ENCODE data around the gene FAM174B.

Gene FAM174B

GRCh38 chr15:92655178-92655995 lies at the start of gene FAM174B:
TSS of gene FAM174B (minus strand) at chr15:92655775.
- Histone ChIP-seq H3K9me3 (ENCODE audit: insufficient read depth, low read length, severe bottlenecking) (no peaks in the 10 kb centered on the region), H3K4me3 (ENCODE audit: low read depth in 1 of 2, low read length in 2 of 2) (no peak within 1 kb of the TSS), H3K79me2 (ENCODE audit: insufficient read depth, low read length) (no peaks in the 10 kb centered on the region), H3K27me3 (ENCODE audit: insufficient read depth, low read length, poor library complexity) (no peaks in the 10 kb centered on the region), H4K20me1 (ENCODE audit: insufficient read depth, low read length) (no peaks in the 10 kb centered on the region), H3K36me3 (ENCODE audit: insufficient read depth, low read length) (no peaks in the 10 kb centered on the region), H3K4me2 (ENCODE audit: insufficient read depth, low read length) (no peak within 1 kb of the TSS), H3K4me1 (ENCODE audit: insufficient read depth, low read length) (no peaks in the 10 kb centered on the region), H3K9ac (ENCODE audit: low read depth, low read length) (no peak within 1 kb of the TSS), H2AFZ (ENCODE audit: low read depth, low read length) (no peak within 1 kb of the TSS), H3K27ac (ENCODE audit: low read length) (no peak within 1 kb of the TSS)
- DNase-seq = no peak
- TF ChIP-seq, protein P1, sequence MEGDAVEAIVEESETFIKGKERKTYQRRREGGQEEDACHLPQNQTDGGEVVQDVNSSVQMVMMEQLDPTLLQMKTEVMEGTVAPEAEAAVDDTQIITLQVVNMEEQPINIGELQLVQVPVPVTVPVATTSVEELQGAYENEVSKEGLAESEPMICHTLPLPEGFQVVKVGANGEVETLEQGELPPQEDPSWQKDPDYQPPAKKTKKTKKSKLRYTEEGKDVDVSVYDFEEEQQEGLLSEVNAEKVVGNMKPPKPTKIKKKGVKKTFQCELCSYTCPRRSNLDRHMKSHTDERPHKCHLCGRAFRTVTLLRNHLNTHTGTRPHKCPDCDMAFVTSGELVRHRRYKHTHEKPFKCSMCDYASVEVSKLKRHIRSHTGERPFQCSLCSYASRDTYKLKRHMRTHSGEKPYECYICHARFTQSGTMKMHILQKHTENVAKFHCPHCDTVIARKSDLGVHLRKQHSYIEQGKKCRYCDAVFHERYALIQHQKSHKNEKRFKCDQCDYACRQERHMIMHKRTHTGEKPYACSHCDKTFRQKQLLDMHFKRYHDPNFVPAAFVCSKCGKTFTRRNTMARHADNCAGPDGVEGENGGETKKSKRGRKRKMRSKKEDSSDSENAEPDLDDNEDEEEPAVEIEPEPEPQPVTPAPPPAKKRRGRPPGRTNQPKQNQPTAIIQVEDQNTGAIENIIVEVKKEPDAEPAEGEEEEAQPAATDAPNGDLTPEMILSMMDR (IDR thresholded peaks at IDR 0.05; ENCODE audit: borderline replicate concordance, extremely low read depth, low read length, poor library complexity, severe bottlenecking) = no peak
- no peak for TF ChIP-seq EZH2 (IDR thresholded peaks at IDR 0.05; ENCODE audit: borderline replicate concordance, low read depth, low read length, severe bottlenecking)
- no peak for ATAC-seq (ENCODE audit: insufficient read depth, low read depth)

GRCh38 chr15:92696096-92696495 lies 40.5 kb upstream of the FAM174B start:
- no peak overlapping the region for H3K27ac ChIP-seq (ENCODE audit: low read length)
- TF ChIP-seq EZH2 (IDR thresholded peaks at IDR 0.05; ENCODE audit: borderline replicate concordance, low read depth, low read length, severe bottlenecking) = no peak
- ATAC-seq (ENCODE audit: insufficient read depth, low read depth) (no peak), DNase-seq (no peak)
- no peaks in the 10 kb centered on the region for H4K20me1 ChIP-seq (ENCODE audit: insufficient read depth, low read length)
- peaks cover 4% of the 10 kb centered on the region for H3K9me3 ChIP-seq (ENCODE audit: insufficient read depth, low read length, severe bottlenecking)
- H3K9ac ChIP-seq (ENCODE audit: low read depth, low read length) = no peak overlapping the region
- peaks cover 2% of the 10 kb centered on the region for H3K27me3 ChIP-seq (ENCODE audit: insufficient read depth, low read length, poor library complexity)
- H3K4me1 ChIP-seq (ENCODE audit: insufficient read depth, low read length) = no peaks in the 10 kb centered on the region
- H3K4me2 ChIP-seq (ENCODE audit: insufficient read depth, low read length) = no peak overlapping the region
- no peaks in the 10 kb centered on the region for H3K79me2 ChIP-seq (ENCODE audit: insufficient read depth, low read length)
- no peak overlapping the region for H2AFZ ChIP-seq (ENCODE audit: low read depth, low read length)
- no peak overlapping the region for H3K4me3 ChIP-seq (ENCODE audit: low read depth in 1 of 2, low read length in 2 of 2)
- no peaks in the 10 kb centered on the region for H3K36me3 ChIP-seq (ENCODE audit: insufficient read depth, low read length)

DNA sequence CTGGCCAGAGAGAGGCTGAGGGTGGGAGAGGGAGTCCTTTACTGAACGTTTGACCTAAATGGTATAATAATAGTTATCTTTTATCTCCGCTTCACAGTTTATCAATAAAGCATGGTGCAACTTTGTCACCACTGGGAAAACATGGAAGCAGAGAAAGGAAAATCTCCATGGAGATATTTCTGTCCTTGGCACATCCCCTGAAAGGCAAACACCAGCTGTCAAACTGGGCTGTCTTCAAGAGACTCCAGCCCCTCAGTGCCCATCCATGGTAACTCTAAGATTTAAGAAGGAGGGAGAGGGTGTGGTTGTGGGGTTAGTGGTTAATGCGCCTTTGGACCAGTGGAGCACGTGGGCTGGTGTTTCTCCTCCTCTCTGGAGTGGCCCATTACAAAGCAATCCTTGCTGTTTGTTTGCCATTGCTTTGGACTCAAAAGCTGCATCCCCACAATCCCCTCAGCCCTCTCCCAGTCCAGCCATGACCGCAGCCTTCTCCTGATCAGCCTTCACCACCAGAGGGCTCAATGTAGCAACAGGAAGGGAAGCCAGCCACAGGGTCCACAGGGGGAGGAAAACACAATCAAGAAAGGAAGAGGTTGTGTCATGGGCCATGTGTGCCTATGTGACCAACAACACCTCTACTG lies 38.2 kb upstream of the FAM174B start:
- H3K4me1 ChIP-seq (ENCODE audit: insufficient read depth, low read length) = no peaks in the 10 kb centered on the region
- H3K36me3 ChIP-seq (ENCODE audit: insufficient read depth, low read length) = no peaks in the 10 kb centered on the region
- no peak for DNase-seq
- H4K20me1 ChIP-seq (ENCODE audit: insufficient read depth, low read length) = no peaks in the 10 kb centered on the region
- ATAC-seq (ENCODE audit: insufficient read depth, low read depth) = no peak
- H3K4me3 ChIP-seq (ENCODE audit: low read depth in 1 of 2, low read length in 2 of 2) = no peak overlapping the region
- H2AFZ ChIP-seq (ENCODE audit: low read depth, low read length) = no peak overlapping the region
- no peak for TF ChIP-seq EZH2 (IDR thresholded peaks at IDR 0.05; ENCODE audit: borderline replicate concordance, low read depth, low read length, severe bottlenecking)
- TF ChIP-seq, protein P1 (IDR thresholded peaks at IDR 0.05; ENCODE audit: borderline replicate concordance, extremely low read depth, low read length, poor library complexity, severe bottlenecking) = peak; percentile 33
- H3K4me2 ChIP-seq (ENCODE audit: insufficient read depth, low read length) = no peak overlapping the region
- H3K79me2 ChIP-seq (ENCODE audit: insufficient read depth, low read length) = no peaks in the 10 kb centered on the region
- H3K27me3 ChIP-seq (ENCODE audit: insufficient read depth, low read length, poor library complexity) = peaks cover 2% of the 10 kb centered on the region
- no peak overlapping the region for H3K9ac ChIP-seq (ENCODE audit: low read depth, low read length)
- H3K9me3 ChIP-seq (ENCODE audit: insufficient read depth, low read length, severe bottlenecking) = peaks cover 4% of the 10 kb centered on the region
- H3K27ac ChIP-seq (ENCODE audit: low read length) = no peak overlapping the region

DNA sequence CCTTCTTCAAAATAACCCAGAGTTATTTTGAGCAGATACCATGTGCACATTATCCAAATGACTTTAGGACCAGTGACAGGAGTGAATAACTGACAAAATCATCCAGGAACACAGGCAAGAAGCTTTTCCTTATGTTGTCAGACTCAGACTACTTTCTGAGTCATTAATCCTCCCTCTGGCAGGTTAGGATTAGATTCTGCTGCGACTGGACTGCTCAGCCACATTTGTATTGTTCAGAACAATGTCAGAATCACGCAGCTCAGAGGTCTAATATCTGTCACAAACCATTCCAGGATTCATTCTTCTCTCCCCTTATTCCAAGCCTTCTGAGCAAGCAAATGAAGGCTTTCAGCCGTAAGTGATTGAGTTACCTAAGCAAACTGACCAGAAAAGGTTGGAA lies 34.8 kb upstream of the FAM174B start:
- Histone ChIP-seq H3K9ac (ENCODE audit: low read depth, low read length) (no peak overlapping the region), H3K4me1 (ENCODE audit: insufficient read depth, low read length) (no peaks in the 10 kb centered on the region), H3K27me3 (ENCODE audit: insufficient read depth, low read length, poor library complexity) (peaks cover under 1% of the 10 kb centered on the region), H3K4me3 (ENCODE audit: low read depth in 1 of 2, low read length in 2 of 2) (no peak overlapping the region), H3K36me3 (ENCODE audit: insufficient read depth, low read length) (no peaks in the 10 kb centered on the region), H3K27ac (ENCODE audit: low read length) (no peak overlapping the region), H2AFZ (ENCODE audit: low read depth, low read length) (no peak overlapping the region), H3K79me2 (ENCODE audit: insufficient read depth, low read length) (no peaks in the 10 kb centered on the region), H3K4me2 (ENCODE audit: insufficient read depth, low read length) (no peak overlapping the region), H4K20me1 (ENCODE audit: insufficient read depth, low read length) (no peaks in the 10 kb centered on the region), H3K9me3 (ENCODE audit: insufficient read depth, low read length, severe bottlenecking) (peaks cover 2% of the 10 kb centered on the region)
- no peak for ATAC-seq (ENCODE audit: insufficient read depth, low read depth)
- no peak for DNase-seq
- TF ChIP-seq, protein P1 (IDR thresholded peaks at IDR 0.05; ENCODE audit: borderline replicate concordance, extremely low read depth, low read length, poor library complexity, severe bottlenecking) = no peak
- TF ChIP-seq EZH2 (IDR thresholded peaks at IDR 0.05; ENCODE audit: borderline replicate concordance, low read depth, low read length, severe bottlenecking) = no peak

Data from DND-41 (cell line).